ENCODE results near the gene FGD6. TPM values are rescaled to one million over a fixed set of nuclear protein-coding genes. Genes with fewer than 3 reads are reported as not detected.
A peak's percentile ranks its signal among the peaks of the same experiment; 100 is the strongest.

FGD6 gene
- total and polyA plus RNA-seq, 2 of the 4 experiments (the other 2 are of a cell fraction) = 2.6 to 9.5 TPM

GRCh38 chr12:95248604-95249360, 31.5 kb upstream of the FGD6 start:
- H3K14ac ChIP-seq (replicated peaks; ENCODE audit: low read depth, low read length) = no peak overlapping the region
- H3K18ac ChIP-seq (ENCODE audit: low read depth, low read length) = peak overlapping the region; percentile 27
- no peak overlapping the region for H2AK9ac ChIP-seq (replicated peaks; ENCODE audit: low read depth, low read length, poor library complexity)
- peak overlapping the region; percentile 81; the same call in 1 of the 2 replicates for H3K27ac ChIP-seq (ENCODE audit: insufficient read depth, low read length)
- H3K23ac ChIP-seq (ENCODE audit: low read depth, low read length) = no peak overlapping the region
- H3K4me2 ChIP-seq (ENCODE audit: low read depth, low read length) = peak overlapping the region; percentile 31; the same call in 1 of the 2 replicates
- peak; percentile 41 for DNase-seq
- peaks cover 29 to 50% of the 10 kb centered on the region in 2 experiments for H3K79me1 ChIP-seq (ENCODE audit: low read depth in 1 of 2, low read length in 2 of 2)
- H2BK120ac ChIP-seq (ENCODE audit: low read depth, low read length) = no peak overlapping the region
- dilution Hi-C loops (cut with HindIII; ENCODE audit: low sequenced_read_pairs, unreplicated experiment) (no loop called here), in situ Hi-C loops (cut with MboI; ENCODE audit: low sequenced_read_pairs) (no loop called here), intact Hi-C loops (cut with micrococcal nuclease) (no loop called here)
- no peak overlapping the region for H3K4me3 ChIP-seq (ENCODE audit: insufficient read depth, low read depth, low read length)
- H3K9me3 ChIP-seq (ENCODE audit: control insufficient read depth, insufficient read depth, low read length) = no peaks in the 10 kb centered on the region
- peaks cover 7% of the 10 kb centered on the region for H3K4me1 ChIP-seq (ENCODE audit: control insufficient read depth, insufficient read depth, low read length)
- no peak overlapping the region for H4K8ac ChIP-seq (ENCODE audit: low read depth in 2 of 2, low read length in 2 of 2)
- no peaks in the 10 kb centered on the region for H3K27me3 ChIP-seq (ENCODE audit: control insufficient read depth, insufficient read depth, low read length)
- no peak overlapping the region for H2BK20ac ChIP-seq (ENCODE audit: low read depth, low read length)
- ChIA-PET CTCF (interaction anchor here (0.7 kb wide), 1 partner anchor 85 kb away, joined by 5 read pairs; no protein-coding TSS in a partner anchor), POLR2A (ENCODE audit: unreplicated experiment) (no interaction called here)
- H3K36me3 ChIP-seq (ENCODE audit: control insufficient read depth, insufficient read depth, low read length) = peaks cover 5% of the 10 kb centered on the region; the same call in 1 of the 2 replicates
- H3K56ac ChIP-seq (ENCODE audit: extremely low read depth, insufficient read depth, low read length) = no peak overlapping the region
- no peak overlapping the region for H2BK15ac ChIP-seq (ENCODE audit: low read depth, low read length)
- peaks cover 3% of the 10 kb centered on the region; the same call in 1 of the 2 replicates for H4K20me1 ChIP-seq (ENCODE audit: insufficient read depth, low read length)
- peaks cover 4% of the 10 kb centered on the region; the same call in 1 of the 2 replicates for H3K9me1 ChIP-seq (ENCODE audit: insufficient read depth, low read length)
- H2BK5ac ChIP-seq (ENCODE audit: low read depth, low read length, poor library complexity, severe bottlenecking) = no peak overlapping the region
- H2AK5ac ChIP-seq (ENCODE audit: low read depth, low read length) = no peak overlapping the region
- H4K5ac ChIP-seq (ENCODE audit: low read depth, low read length) = no peak overlapping the region; the same call in 1 of the 2 replicates
- no peak overlapping the region for H4K91ac ChIP-seq (ENCODE audit: insufficient read depth, low read depth, low read length)
- WGBS, 2 experiments (ENCODE audit: extremely low coverage in 2 of 2, insufficient read length in 1 of 2) = 87% methylated on average over 3 of the region's 8 CpGs; no CpG with 5 or more reads in 1 of the 2 experiments
- H3K4ac ChIP-seq (ENCODE audit: low read depth, low read length) = peak overlapping the region; percentile 2; the same call in 1 of the 2 replicates
- TF ChIP-seq CTCF (conservative IDR thresholded peaks at IDR 0.05; ENCODE audit: low read depth, low read length) (no peak), RFX5 (IDR thresholded peaks at IDR 0.05; ENCODE audit: low read depth, low read length) (no peak), BHLHE40 (IDR thresholded peaks at IDR 0.05; ENCODE audit: low read depth, low read length) (no peak), ELK1 (IDR thresholded peaks at IDR 0.05; ENCODE audit: borderline replicate concordance, low read depth, low read length) (no peak), FOS (IDR thresholded peaks at IDR 0.05; ENCODE audit: low read depth, low read length) (no peak), POLR2A (IDR thresholded peaks at IDR 0.05; ENCODE audit: low read depth, low read length) (no peak), RAD21 (IDR thresholded peaks at IDR 0.05; ENCODE audit: low read length) (no peak), SMC3 (IDR thresholded peaks at IDR 0.05; ENCODE audit: low read depth, low read length) (no peak), CHD1 (IDR thresholded peaks at IDR 0.05; ENCODE audit: low read depth, low read length) (no peak), MAFK (IDR thresholded peaks at IDR 0.05; ENCODE audit: low read depth, low read length) (no peak), USF2 (IDR thresholded peaks at IDR 0.05; ENCODE audit: low read depth, low read length) (no peak), NFE2L2 (IDR thresholded peaks at IDR 0.05; ENCODE audit: low read depth, low read length) (no peak), MAZ (IDR thresholded peaks at IDR 0.05; ENCODE audit: borderline replicate concordance, low read depth, low read length) (no peak), RCOR1 (IDR thresholded peaks at IDR 0.05; ENCODE audit: insufficient replicate concordance, low read length) (no peak)
- H2AFZ ChIP-seq (replicated peaks; ENCODE audit: low read length, poor library complexity) = no peak overlapping the region
- H3K9ac ChIP-seq (ENCODE audit: low read depth, low read length) = no peak overlapping the region
- no TSS peak for BruUV-seq (replicated peaks)
- peak; percentile 36 for ATAC-seq (ENCODE audit: low read depth)

Data from IMR-90 (cell line).